Liver (tissue), 9 donors: ENCODE results near the gene PARN. TPM values are rescaled to one million over a fixed set of nuclear protein-coding genes. Genes with fewer than 3 reads are reported as not detected.

Experiments
- DNase-seq: peaks from one replicate; pipeline ENCODE4 v3.0.0-alpha.2; 2017; ENCODE audit warnings: low spot score
- H3K27ac ChIP-seq, 2 donors: one replicate each; pipeline ENCODE4 v1.7.0; 2013; ENCODE audit warnings: inconsistent platforms in 2 of 2, low read length in 2 of 2, control low read depth in 1 of 2, low read depth in 1 of 2, mild to moderate bottlenecking in 1 of 2
- H3K27me3 ChIP-seq, 4 donors: one replicate each; pipeline versions ENCODE4 v1.6.1 to v1.7.0; 2013; ENCODE audit warnings: low read length in 3 of 4, inconsistent platforms in 1 of 4, mild to moderate bottlenecking in 1 of 4, moderate library complexity in 1 of 4; ENCODE audit not compliant: control insufficient read depth in 4 of 4, insufficient read depth in 4 of 4
- H3K36me3 ChIP-seq, 4 donors: one replicate each; pipeline versions ENCODE4 v1.6.1 to v1.7.0; 2013; ENCODE audit warnings: low read length in 3 of 4, mild to moderate bottlenecking in 3 of 4, low read depth in 1 of 4, moderate library complexity in 1 of 4; ENCODE audit not compliant: control insufficient read depth in 4 of 4, insufficient read depth in 3 of 4
- H3K4me1 ChIP-seq, 4 donors: one replicate each; pipeline versions ENCODE4 v1.6.1 to v1.7.0; 2013; ENCODE audit warnings: low read length in 3 of 4, mild to moderate bottlenecking in 3 of 4, moderate library complexity in 1 of 4; ENCODE audit not compliant: control insufficient read depth in 4 of 4, insufficient read depth in 4 of 4
- H3K4me3 ChIP-seq, 3 donors: one replicate each; pipeline versions ENCODE4 v1.6.1 to v1.7.0; 2013; ENCODE audit warnings: low read length in 3 of 3, control low read depth in 1 of 3, low read depth in 1 of 3, mild to moderate bottlenecking in 1 of 3
- H3K9ac ChIP-seq, 2 donors: one replicate each; pipeline ENCODE4 v1.7.0; 2013; ENCODE audit warnings: low read length in 2 of 2, mild to moderate bottlenecking in 2 of 2, moderate library complexity in 2 of 2, control low read depth in 1 of 2, low read depth in 1 of 2
- H3K9me3 ChIP-seq, 4 donors: one replicate each; pipeline versions ENCODE4 v1.6.1 to v1.7.0; 2013; ENCODE audit warnings: low read length in 3 of 4; ENCODE audit not compliant: control insufficient read depth in 4 of 4
- EGR1 ChIP-seq, 2 donors: IDR thresholded peaks; 2 replicates each; pipeline ENCODE4 v1.6.1; 2016 to 2018; ENCODE audit warnings: antibody characterized with exemption in 2 of 2, low read depth in 2 of 2
- FOXA1 ChIP-seq: IDR thresholded peaks from 2 replicates; pipeline ENCODE4 v1.6.1; 2016; ENCODE audit warnings: antibody characterized with exemption
- FOXA2 ChIP-seq: IDR thresholded peaks from 2 replicates; pipeline ENCODE4 v1.6.1; 2016; ENCODE audit warnings: antibody characterized with exemption
- GABPA ChIP-seq, 2 donors: IDR thresholded peaks in 1 of 2; conservative IDR thresholded peaks in 1 of 2; 2 replicates each; pipeline ENCODE4 v1.6.1; 2016; ENCODE audit warnings: antibody characterized with exemption in 2 of 2, mild to moderate bottlenecking in 1 of 2, moderate library complexity in 1 of 2
- HNF4A ChIP-seq, 2 donors: conservative IDR thresholded peaks; 2 replicates each; pipeline ENCODE4 v1.6.1; 2016; ENCODE audit warnings: antibody characterized with exemption in 2 of 2, mild to moderate bottlenecking in 2 of 2
- HNF4G ChIP-seq: IDR thresholded peaks from 2 replicates; pipeline ENCODE4 v1.6.1; 2016; ENCODE audit warnings: antibody characterized with exemption
- NR2F2 ChIP-seq: IDR thresholded peaks from 2 replicates; pipeline ENCODE4 v1.6.1; 2016; ENCODE audit warnings: antibody characterized with exemption
- RAD21 ChIP-seq, 2 donors: IDR thresholded peaks; 2 replicates each; pipeline ENCODE4 v1.6.1; 2016; ENCODE audit warnings: antibody characterized with exemption in 2 of 2, mild to moderate bottlenecking in 2 of 2
- RXRA ChIP-seq, 2 donors: IDR thresholded peaks; 2 replicates each; pipeline ENCODE4 v1.6.1; 2017 to 2018; ENCODE audit warnings: antibody characterized with exemption in 2 of 2, mild to moderate bottlenecking in 1 of 2
- SP1 ChIP-seq: IDR thresholded peaks from 2 replicates; pipeline ENCODE4 v1.6.1; 2018; ENCODE audit warnings: antibody characterized with exemption, mild to moderate bottlenecking
- TAF1 ChIP-seq: conservative IDR thresholded peaks from 2 replicates; pipeline ENCODE4 v1.6.1; 2016; ENCODE audit warnings: antibody characterized with exemption, mild to moderate bottlenecking
- YY1 ChIP-seq: IDR thresholded peaks from 2 replicates; pipeline ENCODE4 v1.6.1; 2016; ENCODE audit warnings: antibody characterized with exemption, mild to moderate bottlenecking
- WGBS: extraction: QIAGEN DNeasy Blood & Tissue Kit; methylation state at CpG from one replicate; pipeline ENCODE4 v1.1.7; 2013; 5-methylcytosine and 5-hydroxymethylcytosine counted together
- polyA plus RNA-seq, 2 donors: library from polyadenylated mRNA; stranded (reverse) in 1 of 2; unstranded in 1 of 2; fragments of 200-250 nt in 1 of 2; fragments of >200 nt in 1 of 2; fragmentation: Nextera tagmentation in 1 of 2; extraction: Ambion mirVana in 1 of 2; gene quantifications; one replicate each; pipeline versions ENCODE4 v1.2.1 to v1.2.3, GENCODE V29; 2013 to 2015
- total RNA-seq, 2 donors: library from RNA; depleted of rRNA; stranded (reverse); fragments of >200 nt; gene quantifications; one replicate each; pipeline ENCODE4 v1.2.3, GENCODE V29; 2014
- TF ChIP-seq, protein P1 (sequence below): IDR thresholded peaks from 2 replicates; pipeline ENCODE4 v1.6.1; 2016; ENCODE audit warnings: antibody characterized with exemption
- TF ChIP-seq, protein P2 (sequence below): IDR thresholded peaks from 2 replicates; pipeline ENCODE4 v1.6.1; 2016; ENCODE audit warnings: antibody characterized with exemption
- TF ChIP-seq, protein P3 (sequence below): fragments of 150-350 bp; IDR thresholded peaks from 2 replicates; pipeline ENCODE4 v1.5.1; 2017; ENCODE audit warnings: improper control_type of control experiment, low read depth, low read length; ENCODE audit not compliant: missing input control
- TF ChIP-seq, protein P4 (sequence below): IDR thresholded peaks from 2 replicates; pipeline ENCODE4 v1.6.1; 2016; ENCODE audit warnings: antibody characterized with exemption
- TF ChIP-seq, protein P5 (sequence below): IDR thresholded peaks from 2 replicates; pipeline ENCODE4 v1.6.1; 2016; ENCODE audit warnings: antibody characterized with exemption, mild to moderate bottlenecking
- donor health status: healthy.
- donor health status: healthy.
- donor health status: healthy.
- donor health status: healthy.
- donor health status: healthy.

PARN gene
- total and polyA plus RNA-seq, 4 donors, result 7.9 to 19.7 (median 9.7) TPM

DNA sequence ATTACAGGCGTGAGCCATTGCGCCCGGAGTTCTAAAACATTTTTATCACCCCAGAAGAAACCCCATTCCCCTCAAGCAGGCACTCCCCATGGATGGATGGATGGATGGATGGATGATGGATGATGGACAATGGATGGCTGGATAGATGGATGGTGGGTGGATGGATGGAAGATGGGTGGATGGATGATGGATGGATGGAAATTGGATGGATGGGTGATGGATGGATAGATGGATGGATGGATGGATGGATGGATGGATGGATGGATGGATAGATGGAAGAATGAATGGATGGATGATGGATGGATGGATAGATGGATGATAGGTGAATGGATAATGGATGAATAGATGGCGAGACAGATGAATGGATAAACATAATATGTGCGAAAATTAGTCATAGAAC, 47.6 kb upstream of the PARN start:
- H3K4me3 ChIP-seq, result no peak overlapping the region
- H3K27me3 ChIP-seq, result no peaks in the 10 kb centered on the region
- no peaks in the 10 kb centered on the region for H3K36me3 ChIP-seq
- no peak overlapping the region for H3K27ac ChIP-seq
- H3K9me3 ChIP-seq, result no peaks in the 10 kb centered on the region
- TF ChIP-seq, protein P1, sequence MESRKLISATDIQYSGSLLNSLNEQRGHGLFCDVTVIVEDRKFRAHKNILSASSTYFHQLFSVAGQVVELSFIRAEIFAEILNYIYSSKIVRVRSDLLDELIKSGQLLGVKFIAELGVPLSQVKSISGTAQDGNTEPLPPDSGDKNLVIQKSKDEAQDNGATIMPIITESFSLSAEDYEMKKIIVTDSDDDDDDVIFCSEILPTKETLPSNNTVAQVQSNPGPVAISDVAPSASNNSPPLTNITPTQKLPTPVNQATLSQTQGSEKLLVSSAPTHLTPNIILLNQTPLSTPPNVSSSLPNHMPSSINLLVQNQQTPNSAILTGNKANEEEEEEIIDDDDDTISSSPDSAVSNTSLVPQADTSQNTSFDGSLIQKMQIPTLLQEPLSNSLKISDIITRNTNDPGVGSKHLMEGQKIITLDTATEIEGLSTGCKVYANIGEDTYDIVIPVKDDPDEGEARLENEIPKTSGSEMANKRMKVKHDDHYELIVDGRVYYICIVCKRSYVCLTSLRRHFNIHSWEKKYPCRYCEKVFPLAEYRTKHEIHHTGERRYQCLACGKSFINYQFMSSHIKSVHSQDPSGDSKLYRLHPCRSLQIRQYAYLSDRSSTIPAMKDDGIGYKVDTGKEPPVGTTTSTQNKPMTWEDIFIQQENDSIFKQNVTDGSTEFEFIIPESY, result no peak
- TF ChIP-seq RXRA (IDR thresholded peaks at IDR 0.05) (no peak), NR2F2 (no peak), FOXA1 (no peak)
- TF ChIP-seq, protein P2, sequence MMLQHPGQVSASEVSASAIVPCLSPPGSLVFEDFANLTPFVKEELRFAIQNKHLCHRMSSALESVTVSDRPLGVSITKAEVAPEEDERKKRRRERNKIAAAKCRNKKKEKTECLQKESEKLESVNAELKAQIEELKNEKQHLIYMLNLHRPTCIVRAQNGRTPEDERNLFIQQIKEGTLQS, result no peak
- TF ChIP-seq, protein P3, sequence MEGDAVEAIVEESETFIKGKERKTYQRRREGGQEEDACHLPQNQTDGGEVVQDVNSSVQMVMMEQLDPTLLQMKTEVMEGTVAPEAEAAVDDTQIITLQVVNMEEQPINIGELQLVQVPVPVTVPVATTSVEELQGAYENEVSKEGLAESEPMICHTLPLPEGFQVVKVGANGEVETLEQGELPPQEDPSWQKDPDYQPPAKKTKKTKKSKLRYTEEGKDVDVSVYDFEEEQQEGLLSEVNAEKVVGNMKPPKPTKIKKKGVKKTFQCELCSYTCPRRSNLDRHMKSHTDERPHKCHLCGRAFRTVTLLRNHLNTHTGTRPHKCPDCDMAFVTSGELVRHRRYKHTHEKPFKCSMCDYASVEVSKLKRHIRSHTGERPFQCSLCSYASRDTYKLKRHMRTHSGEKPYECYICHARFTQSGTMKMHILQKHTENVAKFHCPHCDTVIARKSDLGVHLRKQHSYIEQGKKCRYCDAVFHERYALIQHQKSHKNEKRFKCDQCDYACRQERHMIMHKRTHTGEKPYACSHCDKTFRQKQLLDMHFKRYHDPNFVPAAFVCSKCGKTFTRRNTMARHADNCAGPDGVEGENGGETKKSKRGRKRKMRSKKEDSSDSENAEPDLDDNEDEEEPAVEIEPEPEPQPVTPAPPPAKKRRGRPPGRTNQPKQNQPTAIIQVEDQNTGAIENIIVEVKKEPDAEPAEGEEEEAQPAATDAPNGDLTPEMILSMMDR, result no peak
- 91% methylated on average over 5 of the region's 5 CpGs for WGBS
- DNase-seq, result no peak
- H3K4me1 ChIP-seq, result peaks cover under 1 to 2% (median 1%) of the 10 kb centered on the region in 4 donors
- H3K9ac ChIP-seq, result no peak overlapping the region

DNA sequence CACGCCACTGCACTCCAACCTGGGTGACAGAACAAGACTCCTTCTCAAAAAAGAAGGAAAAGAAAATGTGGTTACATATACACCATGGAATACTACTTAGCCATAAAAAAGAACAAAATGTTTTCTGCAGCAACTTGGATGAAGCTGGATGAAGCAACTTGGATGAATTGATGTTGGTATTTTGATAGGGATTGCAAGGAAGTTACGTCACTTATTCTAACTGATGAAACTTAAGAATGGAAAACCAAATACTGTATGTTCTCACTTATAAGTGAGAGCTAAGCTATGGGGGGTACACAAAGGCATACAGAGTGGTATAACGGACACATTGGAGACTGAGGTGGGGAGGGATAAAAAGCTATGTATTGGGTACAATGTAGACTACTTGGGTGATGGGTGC, 46.6 kb upstream of the PARN start:
- no peak for DNase-seq
- H3K9me3 ChIP-seq, result no peaks in the 10 kb centered on the region
- H3K4me3 ChIP-seq, result no peak overlapping the region
- H3K4me1 ChIP-seq, result peaks cover 4 to 6% (median 5%) of the 10 kb centered on the region in 4 donors
- TF ChIP-seq, protein P4, sequence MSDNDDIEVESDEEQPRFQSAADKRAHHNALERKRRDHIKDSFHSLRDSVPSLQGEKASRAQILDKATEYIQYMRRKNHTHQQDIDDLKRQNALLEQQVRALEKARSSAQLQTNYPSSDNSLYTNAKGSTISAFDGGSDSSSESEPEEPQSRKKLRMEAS, result no peak
- TF ChIP-seq FOXA2 (no peak), HNF4A (conservative IDR thresholded peaks at IDR 0.05) (no peak), RAD21 (IDR thresholded peaks at IDR 0.05) (no peak), NR2F2 (no peak), RXRA (IDR thresholded peaks at IDR 0.05) (no peak), FOXA1 (no peak), HNF4G (no peak), TAF1 (no peak), GABPA (IDR thresholded peaks at IDR 0.05 in 1 of 2, conservative IDR thresholded peaks at IDR 0.05 in 1 of 2) (no peak), EGR1 (IDR thresholded peaks at IDR 0.05; ENCODE audit: low read depth in 2 of 2) (no peak), YY1 (no peak), SP1 (no peak)
- TF ChIP-seq, protein P2, result no peak
- TF ChIP-seq, protein P1, result no peak
- TF ChIP-seq, protein P5, sequence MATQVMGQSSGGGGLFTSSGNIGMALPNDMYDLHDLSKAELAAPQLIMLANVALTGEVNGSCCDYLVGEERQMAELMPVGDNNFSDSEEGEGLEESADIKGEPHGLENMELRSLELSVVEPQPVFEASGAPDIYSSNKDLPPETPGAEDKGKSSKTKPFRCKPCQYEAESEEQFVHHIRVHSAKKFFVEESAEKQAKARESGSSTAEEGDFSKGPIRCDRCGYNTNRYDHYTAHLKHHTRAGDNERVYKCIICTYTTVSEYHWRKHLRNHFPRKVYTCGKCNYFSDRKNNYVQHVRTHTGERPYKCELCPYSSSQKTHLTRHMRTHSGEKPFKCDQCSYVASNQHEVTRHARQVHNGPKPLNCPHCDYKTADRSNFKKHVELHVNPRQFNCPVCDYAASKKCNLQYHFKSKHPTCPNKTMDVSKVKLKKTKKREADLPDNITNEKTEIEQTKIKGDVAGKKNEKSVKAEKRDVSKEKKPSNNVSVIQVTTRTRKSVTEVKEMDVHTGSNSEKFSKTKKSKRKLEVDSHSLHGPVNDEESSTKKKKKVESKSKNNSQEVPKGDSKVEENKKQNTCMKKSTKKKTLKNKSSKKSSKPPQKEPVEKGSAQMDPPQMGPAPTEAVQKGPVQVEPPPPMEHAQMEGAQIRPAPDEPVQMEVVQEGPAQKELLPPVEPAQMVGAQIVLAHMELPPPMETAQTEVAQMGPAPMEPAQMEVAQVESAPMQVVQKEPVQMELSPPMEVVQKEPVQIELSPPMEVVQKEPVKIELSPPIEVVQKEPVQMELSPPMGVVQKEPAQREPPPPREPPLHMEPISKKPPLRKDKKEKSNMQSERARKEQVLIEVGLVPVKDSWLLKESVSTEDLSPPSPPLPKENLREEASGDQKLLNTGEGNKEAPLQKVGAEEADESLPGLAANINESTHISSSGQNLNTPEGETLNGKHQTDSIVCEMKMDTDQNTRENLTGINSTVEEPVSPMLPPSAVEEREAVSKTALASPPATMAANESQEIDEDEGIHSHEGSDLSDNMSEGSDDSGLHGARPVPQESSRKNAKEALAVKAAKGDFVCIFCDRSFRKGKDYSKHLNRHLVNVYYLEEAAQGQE, result no peak
- TF ChIP-seq, protein P3, result no peak
- H3K27me3 ChIP-seq, result no peaks in the 10 kb centered on the region
- no peak overlapping the region for H3K9ac ChIP-seq
- no peaks in the 10 kb centered on the region for H3K36me3 ChIP-seq
- 92% methylated on average over 3 of the region's 3 CpGs for WGBS
- H3K27ac ChIP-seq, result no peak overlapping the region
